Heart left ventricle (tissue), 16 donors: ENCODE results near the gene CNTN4. TPM values are rescaled to one million over a fixed set of nuclear protein-coding genes. Genes with fewer than 3 reads are reported as not detected.

ENCODE experiments used
- ATAC-seq, 4 donors: fragments of 200-7000 bp; cut with Tn5 transposase; one replicate each; pipeline ENCODE4 v1.9.1; 2020 to 2022; ENCODE audit warnings: moderate library complexity in 4 of 4, mild to moderate bottlenecking in 3 of 4, moderate number of reproducible peaks in 1 of 4
- DNase-seq, 5 donors: peaks; one replicate each; pipeline ENCODE4 v3.0.0-alpha.2; 2020
- H3K27ac ChIP-seq, 12 donors: fragments of 200-600 bp; sonication (generic) in 4 of 12; one replicate each; pipeline versions ENCODE4 v1.5.0 to v1.8.0; 2016 to 2022; ENCODE audit warnings: mild to moderate bottlenecking in 2 of 12
- H3K27me3 ChIP-seq, 9 donors: fragments of 200-600 bp; sonication (generic) in 2 of 9; one replicate each; pipeline versions ENCODE4 v1.5.1 to v1.8.0; 2016 to 2022; ENCODE audit warnings: mild to moderate bottlenecking in 3 of 9
- H3K36me3 ChIP-seq, 9 donors: fragments of 200-600 bp; sonication (generic) in 2 of 9; one replicate each; pipeline versions ENCODE4 v1.5.0 to v1.8.0; 2018 to 2022; ENCODE audit warnings: mild to moderate bottlenecking in 2 of 9
- H3K4me1 ChIP-seq, 12 donors: fragments of 200-600 bp; sonication (generic) in 4 of 12; one replicate each; pipeline versions ENCODE4 v1.5.0 to v1.8.0; 2016 to 2022; ENCODE audit warnings: mild to moderate bottlenecking in 3 of 12
- H3K4me3 ChIP-seq, 12 donors: fragments of 200-600 bp; sonication (generic) in 4 of 12; one replicate each; pipeline versions ENCODE4 v1.5.0 to v1.8.0; 2017 to 2022; ENCODE audit warnings: mild to moderate bottlenecking in 9 of 12, moderate library complexity in 4 of 12
- H3K9me3 ChIP-seq, 12 donors: fragments of 200-600 bp; sonication (generic) in 4 of 12; one replicate each; pipeline versions ENCODE4 v1.5.0 to v1.8.0; 2016 to 2022; ENCODE audit warnings: mild to moderate bottlenecking in 1 of 12
- CTCF ChIP-seq, 12 donors: fragments of 200-600 bp; sonication (generic) in 4 of 12; IDR thresholded peaks; one replicate each; pipeline versions ENCODE4 v1.5.0 to v1.8.0; 2018 to 2022; ENCODE audit warnings: antibody characterized with exemption in 12 of 12, mild to moderate bottlenecking in 5 of 12
- POLR2A ChIP-seq, 2 donors: fragments of 450-650 bp; IDR thresholded peaks; one replicate each; pipeline ENCODE4 v1.6.1; 2017; ENCODE audit warnings: antibody characterized with exemption in 2 of 2, mild to moderate bottlenecking in 2 of 2, moderate library complexity in 2 of 2
- WGBS, 4 donors: extraction: QIAGEN DNeasy Blood & Tissue Kit in 2 of 4; methylation state at CpG; one replicate each; pipeline versions ENCODE4 v1.1.5 to v1.1.7; 2013 to 2018; 5-methylcytosine and 5-hydroxymethylcytosine counted together
- intact Hi-C, 10 donors: fragments of 100-400 bp; cut with DNase I; formaldehyde crosslinking; loops; one replicate each; pipeline versions ENCODE4 v1.11.1 to v1.14.2; 2022
- polyA plus RNA-seq, 2 donors: library from polyadenylated mRNA; stranded (reverse); fragments of 200-250 nt; gene quantifications; one replicate each; pipeline ENCODE4 v1.2.3, GENCODE V29; 2013
- total RNA-seq, 9 donors: library from RNA; depleted of rRNA in 2 of 9; stranded (reverse); fragments of >200 nt in 2 of 9; fragmentation: NEBNext Ultra II Directional in 3 of 9; extraction: Animal tissue kit (Norgen Biotek cat#: 25700) in 3 of 9; gene quantifications; one replicate each; pipeline versions ENCODE4 v1.1.0 to v1.2.4, GENCODE V29; 2016 to 2023
- donor health status: ischemic (EF 13 %, LVEDD 7.1; RV severe dilation, severe dysfunction).
- donor health status: healthy with polysubstance abuse.
- donor health status: DM: no; HTN: yes; CAD: no.
- donor health status: DM: no; HTN: no; CAD: no.
- donor health status: ischemic (EF 25% LVEDD 6.9; RV normal size, moderate dysfunction).
- donor health status: ischemic (EF 25% LVEDD 5.7; RV mildly dilated, moderate dysfunction).
- donor health status: healthy.
- donor health status: DM: yes; HTN: yes; CAD: no.
- donor health status: ischemic (EF 35%, LVEDD 5.7; RV mildly dilated, moderate dysfunction).
- donor health status: nonischemic (EF 11% LVEDD 7.7; RV severe dilation, severe dysfunction).
- donor health status: DM: yes; HTN: yes; CAD: no.
- donor health status: PGD.
- donor health status: ischemic (EF 29% LVEDD 5.4; RV normal size, mild dysfunction).
- donor health status: nonischemic (EF 23%, LVEDD 6.1; RV moderate dilation, normal function).

Gene CNTN4
- total and polyA plus RNA-seq, 11 donors = 0.30 to 6.7 (median 1.2) TPM

GRCh38 chr3:2211568-2211967, 112.9 kb downstream of the CNTN4 start:
- no peaks in the 10 kb centered on the region for H3K27me3 ChIP-seq
- DNase-seq (no peak), ATAC-seq (no peak)
- H3K4me1 ChIP-seq = no peaks in the 10 kb centered on the region
- H3K27ac ChIP-seq = no peak overlapping the region
- intact Hi-C loops = no loop called here
- H3K9me3 ChIP-seq = no peaks in the 10 kb centered on the region
- 82 to 87% (median 86%) methylated on average over 2 of the region's 2 CpGs for WGBS, 4 donors
- no peaks in the 10 kb centered on the region for H3K36me3 ChIP-seq
- H3K4me3 ChIP-seq = no peak overlapping the region
- TF ChIP-seq POLR2A (IDR thresholded peaks at IDR 0.05) (no peak), CTCF (IDR thresholded peaks at IDR 0.05) (no peak)

DNA sequence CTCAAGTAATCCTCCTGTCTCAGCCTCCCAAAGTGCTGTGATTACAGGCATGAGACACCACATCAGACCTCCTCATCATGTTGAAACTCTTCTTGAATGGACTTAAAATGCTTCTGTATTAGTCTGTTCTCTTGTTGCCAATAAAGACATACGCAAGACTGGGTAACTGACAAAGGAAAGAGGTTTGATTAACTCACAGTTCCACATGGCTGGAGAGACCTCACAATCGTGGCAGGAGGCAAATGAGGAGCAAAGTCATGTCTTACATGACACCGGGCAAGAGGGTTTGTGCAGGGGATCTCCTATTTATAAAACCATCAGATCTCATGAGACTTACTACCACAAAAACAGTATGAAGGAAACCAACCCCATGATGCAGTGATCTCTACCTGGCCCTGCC, 113.5 kb downstream of the CNTN4 start:
- intact Hi-C loops = no loop called here
- no peaks in the 10 kb centered on the region for H3K27me3 ChIP-seq
- H3K9me3 ChIP-seq = no peaks in the 10 kb centered on the region
- ATAC-seq = no peak
- WGBS, 4 donors = 72 to 77% (median 73%) methylated on average over 3 of the region's 3 CpGs
- no peak for DNase-seq
- H3K36me3 ChIP-seq = no peaks in the 10 kb centered on the region
- H3K27ac ChIP-seq = no peak overlapping the region
- no peaks in the 10 kb centered on the region for H3K4me1 ChIP-seq
- H3K4me3 ChIP-seq = no peak overlapping the region
- TF ChIP-seq POLR2A (IDR thresholded peaks at IDR 0.05) = no peak
- TF ChIP-seq CTCF (IDR thresholded peaks at IDR 0.05) = no peak

GRCh38 chr3:2218375-2218774, 119.7 kb downstream of the CNTN4 start:
- DNase-seq (no peak), ATAC-seq (no peak)
- Histone ChIP-seq H3K9me3 (peaks cover 0 to 8% (median 0%) of the 10 kb centered on the region in 12 donors), H3K27me3 (no peaks in the 10 kb centered on the region), H3K4me1 (no peaks in the 10 kb centered on the region), H3K27ac (no peak overlapping the region), H3K4me3 (no peak overlapping the region), H3K36me3 (no peaks in the 10 kb centered on the region)
- no peak for TF ChIP-seq POLR2A (IDR thresholded peaks at IDR 0.05)
- TF ChIP-seq CTCF (IDR thresholded peaks at IDR 0.05) = no peak
- intact Hi-C loops = no loop called here
- 78 to 84% (median 81%) methylated on average over 4 of the region's 4 CpGs for WGBS, 4 donors

GRCh38 chr3:2218816-2219215, 120.2 kb downstream of the CNTN4 start:
- no peak for ATAC-seq
- TF ChIP-seq POLR2A (IDR thresholded peaks at IDR 0.05) = no peak
- TF ChIP-seq CTCF (IDR thresholded peaks at IDR 0.05) = no peak
- DNase-seq = no peak
- H3K27me3 ChIP-seq = no peaks in the 10 kb centered on the region
- H3K9me3 ChIP-seq = peaks cover 0 to 8% (median 0%) of the 10 kb centered on the region in 12 donors
- intact Hi-C loops = no loop called here
- no peaks in the 10 kb centered on the region for H3K4me1 ChIP-seq
- H3K27ac ChIP-seq = no peak overlapping the region
- H3K36me3 ChIP-seq = no peaks in the 10 kb centered on the region
- no peak overlapping the region for H3K4me3 ChIP-seq
- WGBS, 4 donors = 20 to 45% (median 39%) methylated on average over 2 of the region's 2 CpGs
